Activated CD8-positive, alpha-beta memory T cell treated with anti-CD3 and anti-CD28 coated beads, Interleukin-2, amount 50 U/mL, for 48 hours (primary cell): Measurements from ENCODE around the gene NKAIN4.

Source experiments
- DNase-seq: peaks from one replicate; pipeline ENCODE4 v3.0.0-alpha.2; 2020

The NKAIN4 gene

GRCh38 chr20:63287697-63288580 lies 33.7 kb upstream of the NKAIN4 start:
- no peak for DNase-seq

GRCh38 chr20:63286781-63287696 lies 32.8 kb upstream of the NKAIN4 start:
- no peak for DNase-seq

DNA sequence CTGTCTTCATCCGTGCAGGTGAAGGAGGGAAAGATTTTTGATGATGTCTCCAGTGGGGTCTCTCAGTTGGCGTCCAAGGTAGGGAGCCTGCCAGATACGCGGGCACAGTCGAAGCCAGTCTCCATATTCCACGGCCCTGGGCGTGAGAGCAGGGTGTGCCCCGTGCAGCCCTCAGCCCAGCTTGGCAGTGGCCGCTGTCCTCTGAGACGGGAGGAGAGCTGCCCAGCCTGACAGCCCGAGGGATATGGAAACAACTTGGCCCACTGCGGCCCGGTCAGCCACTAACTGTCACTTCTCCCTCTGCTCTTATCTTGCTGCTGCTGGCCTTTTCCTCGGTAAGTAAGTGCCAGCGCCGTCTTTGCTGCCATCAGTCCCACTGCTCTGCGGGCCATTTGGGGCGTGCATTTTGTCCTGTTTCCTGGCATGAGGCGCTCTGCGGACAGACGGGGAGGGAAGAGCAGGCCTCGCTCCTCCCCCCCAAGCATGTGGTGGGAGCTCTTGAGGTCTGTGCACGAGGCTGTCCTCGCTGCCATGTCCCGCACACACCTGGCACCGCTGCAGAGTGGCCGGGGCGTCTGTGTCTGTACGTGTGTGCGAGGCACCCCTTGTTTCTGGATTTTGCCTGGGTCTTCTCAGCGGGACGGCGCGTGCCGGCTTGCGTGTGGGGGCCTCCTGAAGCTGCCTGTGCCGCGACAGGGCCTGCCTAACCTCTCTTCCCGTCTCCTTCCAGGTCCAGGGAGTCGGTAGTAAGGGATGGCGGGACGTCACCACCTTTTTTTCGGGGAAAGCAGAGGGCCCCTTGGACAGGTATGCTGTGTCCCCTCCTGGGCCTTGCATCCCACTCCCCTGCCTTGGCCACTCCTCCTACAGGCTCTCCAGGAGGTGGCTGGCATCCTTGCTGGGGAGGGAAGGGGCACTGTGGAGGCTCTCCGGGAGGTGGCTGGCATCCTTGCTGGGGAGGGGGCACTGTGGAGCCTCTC lies 31.7 kb upstream of the NKAIN4 start:
- no peak for DNase-seq

DNA sequence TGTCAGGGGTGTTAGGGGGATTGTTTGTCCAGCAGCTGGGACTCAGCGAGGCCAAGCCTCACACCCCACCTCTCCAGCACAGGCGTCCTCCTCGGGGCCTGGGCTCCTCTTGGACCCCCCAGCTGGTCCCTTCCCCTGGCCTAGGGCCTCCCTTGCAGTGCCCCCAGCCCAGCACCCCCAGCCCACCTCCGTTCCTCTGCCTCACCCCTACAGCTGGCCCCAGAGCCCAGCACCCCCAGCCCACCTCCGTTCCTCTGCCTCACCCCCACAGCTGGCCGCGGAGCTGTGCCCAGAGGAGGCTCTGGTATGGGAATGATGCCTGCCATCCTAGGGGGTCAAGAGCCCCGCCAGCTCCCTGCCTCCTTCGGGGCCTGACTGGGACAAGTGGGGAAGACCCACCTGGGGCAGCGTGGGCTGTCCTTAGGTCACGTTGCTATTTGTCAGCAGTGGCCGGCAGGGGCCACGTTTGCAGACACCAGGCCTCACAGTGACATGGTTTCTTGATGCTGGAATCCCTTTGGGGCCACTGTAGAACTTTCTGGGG lies 30.8 kb upstream of the NKAIN4 start:
- DNase-seq, result no peak

DNA sequence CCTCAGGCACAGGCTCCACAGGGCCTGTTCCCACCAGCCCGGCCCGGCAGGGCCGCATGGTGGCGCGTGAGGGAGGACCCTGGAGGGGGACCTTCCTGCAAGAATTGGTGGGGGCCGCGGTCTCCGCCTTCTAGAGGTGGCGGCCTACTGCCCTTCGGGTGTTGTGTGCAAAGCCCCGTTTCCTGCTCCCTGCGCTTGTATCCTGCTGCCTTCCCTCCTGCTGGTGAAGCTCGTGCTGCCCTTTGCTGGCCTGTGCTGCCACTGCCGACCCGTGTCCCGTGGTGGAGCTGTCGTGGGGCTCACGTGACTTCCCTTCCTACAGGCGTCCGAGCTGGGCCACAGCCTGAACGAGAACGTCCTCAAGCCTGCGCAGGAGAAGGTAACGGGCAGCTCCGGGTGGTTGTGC lies 30.3 kb upstream of the NKAIN4 start:
- DNase-seq, result no peak

DNA sequence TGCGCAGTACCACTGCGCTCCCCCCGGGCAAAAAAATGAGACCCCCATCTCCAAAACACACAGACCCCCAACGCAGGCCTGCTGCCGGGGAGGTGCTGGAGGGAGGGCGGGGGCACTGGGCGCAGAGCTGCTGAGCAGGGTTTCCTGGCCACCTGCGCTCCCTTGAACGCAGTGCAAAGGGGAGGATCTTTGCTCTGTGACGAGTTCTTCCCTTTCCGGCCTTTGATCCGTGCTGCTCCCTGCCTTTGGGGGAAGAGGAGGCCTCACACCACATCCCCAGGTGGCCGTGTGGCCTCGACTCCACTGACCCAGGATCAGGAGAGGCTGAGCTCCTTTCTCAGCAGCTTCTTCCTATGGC lies 29.8 kb upstream of the NKAIN4 start:
- no peak for DNase-seq

- no peak for DNase-seq
Observed at GRCh38 chr20:63283397-63284082, 29.3 kb upstream of the NKAIN4 start.

GRCh38 chr20:63282946-63283345 lies 28.7 kb upstream of the NKAIN4 start:
- DNase-seq, result no peak

- no peak for DNase-seq
Observed at GRCh38 chr20:63281742-63282665, 27.7 kb upstream of the NKAIN4 start.

DNA sequence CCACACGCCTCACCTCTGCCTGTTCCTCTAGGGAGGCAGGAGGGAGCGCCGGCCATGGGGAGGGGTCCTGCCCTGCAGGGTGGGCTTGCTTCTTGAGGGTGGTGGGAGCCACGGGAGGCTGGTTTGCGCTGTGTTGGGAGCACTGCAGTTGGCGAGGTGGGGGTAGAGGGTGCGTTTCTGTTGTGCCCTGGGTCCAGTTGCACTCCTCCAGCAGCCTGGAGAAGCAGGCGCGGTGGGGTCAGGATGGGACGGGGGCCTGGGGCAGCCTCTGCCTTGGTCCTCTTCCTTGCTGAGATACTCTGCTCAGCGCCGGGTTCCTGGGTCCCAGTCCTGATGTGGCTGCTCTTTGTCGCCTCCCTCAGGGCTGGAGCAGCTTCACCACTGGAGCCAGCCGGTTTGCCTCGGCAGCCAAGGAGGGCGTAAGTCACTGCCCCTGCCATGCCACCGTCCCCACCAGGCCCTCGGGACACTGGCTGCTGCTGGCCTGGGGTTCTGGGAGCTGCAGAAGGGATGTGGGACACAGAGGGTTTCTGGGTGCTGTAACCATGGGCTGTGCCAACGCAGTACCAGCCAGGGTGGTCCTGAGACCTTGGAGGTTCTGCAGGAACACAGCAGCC lies 26.8 kb upstream of the NKAIN4 start:
- DNase-seq, result no peak

DNA sequence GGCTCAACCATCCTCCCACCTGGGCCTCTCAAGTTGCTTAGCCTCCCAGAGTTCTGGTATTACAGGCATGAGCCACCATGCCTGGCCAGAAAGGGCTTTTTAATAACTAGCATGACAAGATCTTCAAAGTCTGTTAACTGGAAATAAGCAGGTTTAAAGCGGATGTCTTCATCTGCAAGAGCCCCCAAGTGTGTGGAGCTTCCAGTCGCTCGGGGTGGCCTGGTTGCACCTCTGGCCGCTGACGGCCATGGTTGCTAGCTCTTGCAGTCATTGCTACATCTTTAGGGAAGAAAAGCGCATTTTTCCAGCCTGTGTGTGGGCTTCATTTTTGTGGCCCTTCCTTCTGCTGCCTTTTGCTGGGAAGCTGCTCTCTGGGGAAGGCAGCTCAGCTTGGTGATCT lies 26.1 kb upstream of the NKAIN4 start:
- no peak for DNase-seq

DNA sequence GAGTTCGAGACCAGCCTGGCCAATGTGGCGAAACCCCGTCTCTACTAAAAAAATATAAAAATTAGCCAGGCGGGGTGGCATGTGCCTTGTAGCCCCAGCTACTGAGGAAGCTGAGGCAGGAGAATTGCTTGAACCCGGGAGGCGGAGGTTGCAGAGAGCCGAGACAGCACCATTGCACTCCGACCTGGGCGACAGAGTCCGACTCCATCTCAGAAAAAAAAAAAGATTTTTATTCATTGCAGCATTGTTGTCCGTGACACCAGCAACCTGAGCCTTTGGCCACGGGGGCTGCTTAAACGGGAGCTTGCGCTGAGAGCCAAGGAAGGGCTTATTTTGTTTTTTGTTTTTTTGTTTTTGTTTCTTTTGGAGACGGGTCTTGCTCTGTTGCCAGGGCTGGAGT lies 25.7 kb upstream of the NKAIN4 start:
- DNase-seq, result no peak

DNA sequence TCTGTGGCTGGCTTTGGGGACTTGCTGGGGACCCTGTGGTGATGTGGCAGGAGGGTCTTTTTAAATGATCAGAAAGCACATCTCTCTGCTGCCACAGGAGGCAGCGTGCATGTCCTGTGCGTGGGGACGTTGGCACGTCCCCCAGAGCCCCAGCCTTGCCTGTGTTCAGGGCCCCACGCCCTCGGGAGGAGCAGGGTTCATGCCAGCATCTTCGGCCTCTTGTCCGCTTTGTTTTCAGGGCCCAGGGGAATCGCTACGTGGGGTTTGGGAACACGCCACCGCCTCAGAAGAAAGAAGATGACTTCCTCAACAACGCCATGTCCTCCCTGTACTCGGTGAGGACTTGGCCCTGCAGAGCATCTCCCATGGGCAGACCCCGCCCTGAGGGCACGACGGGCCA lies 24.4 kb upstream of the NKAIN4 start:
- DNase-seq, result no peak

DNA sequence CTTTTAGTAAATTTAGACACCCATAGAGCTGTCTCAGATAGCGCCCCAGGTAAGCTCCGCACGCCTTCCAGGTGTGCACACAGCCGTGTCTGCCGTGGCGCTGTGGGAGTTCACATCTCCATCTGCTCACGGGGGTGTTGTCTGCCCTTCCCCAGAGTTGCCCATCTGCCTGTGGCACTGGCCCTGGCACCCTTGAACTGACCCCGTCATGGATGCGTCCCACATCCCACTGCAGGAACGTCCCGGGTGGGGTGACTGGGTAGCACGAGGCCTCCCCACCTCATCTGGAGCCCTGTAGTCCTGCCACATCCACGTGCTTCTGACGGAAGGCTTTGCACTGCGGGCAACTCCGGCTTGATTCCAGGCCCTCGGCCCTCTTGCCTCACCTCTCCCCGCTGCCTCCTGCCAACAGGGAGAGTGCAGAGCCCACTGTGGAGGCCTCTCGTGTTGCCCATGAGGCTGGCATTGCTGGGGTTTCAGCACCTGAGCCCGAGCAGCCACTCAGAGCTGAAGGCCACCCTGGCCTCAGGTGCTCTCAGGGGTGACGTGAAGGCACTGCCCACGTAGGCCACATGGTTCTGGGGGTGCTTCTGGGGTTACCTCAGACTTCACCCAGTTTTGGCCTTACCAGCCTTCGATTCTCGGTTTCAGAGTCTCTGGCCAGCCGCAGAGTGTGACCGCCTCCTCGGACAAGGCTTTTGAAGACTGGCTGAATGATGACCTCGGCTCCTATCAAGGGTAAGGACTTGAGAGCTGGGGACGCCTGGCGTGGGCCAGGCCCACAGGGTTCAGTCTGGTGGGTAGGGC lies 23.4 kb upstream of the NKAIN4 start:
- no peak for DNase-seq

DNA sequence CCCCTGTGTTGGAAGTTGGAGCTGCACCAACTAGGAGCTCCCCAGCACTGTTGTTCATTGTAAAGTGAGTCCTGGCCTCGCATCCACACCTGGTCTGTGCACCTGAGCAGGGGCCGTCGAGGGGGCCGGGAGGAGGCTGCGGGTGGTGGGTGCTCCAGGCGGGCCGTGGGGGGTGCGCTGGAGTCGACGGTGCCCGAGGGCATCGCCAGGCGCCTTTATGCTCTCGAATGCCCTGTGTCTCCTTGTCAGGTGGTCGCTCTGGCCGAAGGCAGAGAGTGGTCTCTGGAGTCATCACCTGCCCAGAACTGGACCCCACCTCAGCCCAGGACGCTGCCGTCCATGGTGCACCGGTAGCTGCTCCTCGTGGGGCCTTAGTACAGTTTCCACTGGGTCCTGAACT lies 22.7 kb upstream of the NKAIN4 start:
- no peak for DNase-seq

- DNase-seq, result no peak
Observed at GRCh38 chr20:63275825-63276224, 21.6 kb upstream of the NKAIN4 start.

- DNase-seq, result no peak
Observed at GRCh38 chr20:63274381-63275228, 20.3 kb upstream of the NKAIN4 start.

GRCh38 chr20:63273635-63274380 lies 19.5 kb upstream of the NKAIN4 start:
- DNase-seq, result no peak
